Kidney tubule cell (primary cell): Measurements from ENCODE around the gene FGFR2.

Experiments
- DNase-seq: peaks from one replicate; pipeline ENCODE4 v3.0.0-alpha.2; 2018; ENCODE audit warnings: low spot score

The FGFR2 gene

DNA sequence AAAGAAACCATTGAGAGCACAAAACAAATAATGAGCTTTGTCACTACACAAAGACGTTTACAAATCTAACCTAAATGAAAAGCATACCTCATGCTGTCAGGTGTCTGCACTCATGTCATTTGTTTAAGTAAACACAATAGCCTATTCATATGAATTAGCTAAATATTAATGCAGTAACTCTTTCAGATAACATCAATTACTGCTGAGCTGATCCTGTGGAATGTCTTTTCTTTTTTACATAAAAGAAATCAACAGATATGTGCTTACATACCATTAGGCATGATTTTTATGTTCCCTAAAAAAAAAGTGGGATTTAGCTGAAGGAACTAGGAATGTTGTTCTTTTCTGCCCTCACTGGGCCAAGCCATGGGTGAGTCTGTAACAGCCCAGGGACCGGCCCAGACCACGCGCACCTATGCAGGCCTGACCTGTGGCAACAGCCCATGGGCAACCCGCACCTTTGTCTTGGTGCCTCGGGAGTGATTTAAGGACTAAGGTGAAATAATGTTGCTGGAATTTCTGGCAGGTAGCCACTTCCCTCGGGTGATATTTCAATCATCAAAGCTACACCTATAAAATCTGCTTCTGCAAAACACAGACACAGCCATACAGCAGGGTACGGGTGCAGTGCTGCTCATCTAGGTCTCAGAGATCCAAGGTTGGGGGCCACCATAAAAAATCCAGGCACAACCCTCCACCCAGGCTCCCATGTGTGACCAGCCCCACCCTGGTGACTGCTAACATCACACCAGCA is 44.6 kb downstream of the FGFR2 start:
- DNase-seq, result peak; percentile 89

DNA sequence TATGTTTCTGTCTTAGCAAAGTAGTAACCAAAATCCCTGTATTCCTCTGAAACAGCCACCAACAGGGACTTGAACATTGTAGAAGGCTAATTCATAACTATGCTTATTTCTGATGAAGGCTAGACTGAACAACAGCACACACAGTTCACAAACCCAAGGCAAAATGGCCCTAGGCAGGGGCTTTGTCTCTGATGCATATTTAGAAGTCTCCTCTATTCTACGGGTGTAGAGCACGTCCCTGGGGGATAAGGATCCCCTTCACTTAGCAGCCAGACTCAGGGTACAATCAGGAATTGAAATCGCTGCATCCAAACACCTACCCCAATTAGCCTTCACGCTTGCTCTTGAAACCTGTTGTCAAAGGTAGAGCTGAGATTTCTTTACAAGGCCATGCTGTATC is 45.5 kb downstream of the FGFR2 start:
- no peak for DNase-seq

DNA sequence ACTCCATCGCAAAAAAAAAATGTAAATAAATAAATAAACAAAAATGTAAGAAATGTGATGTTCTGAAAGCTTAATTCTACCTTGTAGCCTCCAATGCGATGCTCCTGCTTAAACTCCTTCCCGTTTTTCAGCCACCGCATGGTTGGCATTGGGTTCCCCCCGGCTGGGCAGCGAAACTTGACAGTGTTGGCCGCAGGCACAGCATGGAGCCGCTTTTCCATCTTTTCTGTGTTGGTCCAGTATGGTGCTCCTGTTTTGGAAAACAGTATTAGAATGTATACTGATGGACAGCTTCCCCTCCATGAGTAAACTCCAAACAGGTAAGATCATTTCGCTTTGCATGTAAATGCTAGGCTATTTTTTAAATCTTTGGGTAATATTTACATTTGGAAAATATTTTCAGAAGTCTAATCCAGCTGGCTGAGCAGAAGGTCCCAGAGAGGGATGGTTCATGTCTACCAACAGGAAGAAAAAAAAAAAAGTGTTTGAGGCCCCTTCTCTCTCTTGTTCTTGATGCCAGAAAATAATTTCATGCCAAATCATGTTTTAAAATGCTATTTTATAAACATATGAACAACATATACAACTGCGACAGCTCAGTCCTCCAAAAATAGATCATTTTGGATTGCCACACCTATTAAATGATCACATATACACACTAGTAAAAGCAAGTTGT is 46.9 kb downstream of the FGFR2 start:
- DNase-seq, result no peak

DNA sequence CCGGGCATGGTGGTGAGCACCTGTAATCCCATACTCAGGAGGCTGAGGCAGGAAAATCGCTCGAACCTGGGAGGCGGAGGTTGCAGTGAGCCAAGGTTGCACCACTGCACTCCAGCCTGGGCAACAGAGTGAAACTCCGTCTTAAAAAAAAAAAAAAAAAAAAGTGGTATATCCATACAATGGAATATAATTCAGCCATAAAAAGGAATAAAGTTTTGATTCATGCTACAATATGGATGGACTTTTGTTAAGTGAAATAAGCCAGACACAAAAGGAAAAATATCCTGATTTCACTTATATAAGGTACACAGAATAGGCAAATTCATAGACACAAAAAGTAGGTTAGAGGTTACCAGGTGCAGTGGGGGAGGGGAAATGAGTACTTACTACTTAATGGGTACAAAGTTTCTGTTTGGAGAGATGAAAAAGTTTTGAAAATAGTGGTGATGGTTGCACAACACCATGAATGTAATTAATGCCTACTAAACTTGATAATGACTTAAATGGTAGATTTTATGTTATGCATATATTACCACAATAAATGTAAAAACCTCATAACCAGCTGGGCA is 53.9 kb downstream of the FGFR2 start:
- DNase-seq, result no peak

DNA sequence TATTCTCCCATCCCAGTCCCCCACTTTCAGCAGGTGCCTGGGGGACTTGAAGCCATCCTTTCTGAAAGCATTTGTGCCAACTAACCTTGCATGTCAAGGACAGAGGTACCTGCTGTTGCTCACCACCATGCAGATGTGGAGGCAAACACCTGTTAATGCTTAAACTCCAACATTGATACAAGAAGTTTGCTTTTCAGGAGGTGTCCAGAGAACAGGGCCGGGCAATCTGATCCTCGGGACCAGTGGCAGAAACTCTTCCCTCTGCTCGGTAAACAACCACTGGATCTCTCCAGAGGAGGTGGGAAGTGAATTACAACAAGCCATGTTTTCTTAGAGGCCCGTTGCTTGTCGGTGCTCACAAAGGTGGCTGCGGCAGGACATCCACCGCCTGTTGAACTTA is 54.7 kb downstream of the FGFR2 start:
- no peak for DNase-seq

DNA sequence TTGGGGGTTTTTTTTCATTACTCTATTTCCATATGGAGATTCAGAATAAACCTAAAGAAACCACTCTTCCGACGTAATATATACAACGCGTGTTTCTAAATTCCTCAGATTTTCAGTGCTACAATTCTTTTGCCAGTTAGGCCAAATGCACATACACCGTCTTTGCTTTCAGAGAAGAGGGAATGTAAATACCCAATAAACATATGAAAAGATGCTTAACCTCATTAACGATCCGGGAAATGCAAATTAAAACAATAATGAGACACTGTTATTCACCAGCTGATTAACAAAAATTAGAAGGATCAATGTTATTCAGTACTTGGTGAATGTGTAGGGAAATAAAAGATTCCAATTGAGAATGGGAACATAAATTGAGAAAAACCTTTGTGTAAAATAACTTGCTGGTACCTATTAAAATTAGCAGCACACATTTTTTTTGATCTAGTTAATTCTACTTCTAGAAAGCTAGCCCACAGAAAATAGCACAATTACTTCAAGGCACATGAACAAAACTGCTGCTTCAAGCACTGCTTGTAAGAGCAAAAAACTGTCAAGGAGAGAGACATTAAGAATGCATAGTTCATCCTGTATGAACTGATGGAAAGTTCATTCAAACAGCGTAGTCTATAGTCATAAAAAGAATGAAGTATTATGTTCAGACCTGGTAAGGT is 56.7 kb downstream of the FGFR2 start:
- DNase-seq, result no peak

DNA sequence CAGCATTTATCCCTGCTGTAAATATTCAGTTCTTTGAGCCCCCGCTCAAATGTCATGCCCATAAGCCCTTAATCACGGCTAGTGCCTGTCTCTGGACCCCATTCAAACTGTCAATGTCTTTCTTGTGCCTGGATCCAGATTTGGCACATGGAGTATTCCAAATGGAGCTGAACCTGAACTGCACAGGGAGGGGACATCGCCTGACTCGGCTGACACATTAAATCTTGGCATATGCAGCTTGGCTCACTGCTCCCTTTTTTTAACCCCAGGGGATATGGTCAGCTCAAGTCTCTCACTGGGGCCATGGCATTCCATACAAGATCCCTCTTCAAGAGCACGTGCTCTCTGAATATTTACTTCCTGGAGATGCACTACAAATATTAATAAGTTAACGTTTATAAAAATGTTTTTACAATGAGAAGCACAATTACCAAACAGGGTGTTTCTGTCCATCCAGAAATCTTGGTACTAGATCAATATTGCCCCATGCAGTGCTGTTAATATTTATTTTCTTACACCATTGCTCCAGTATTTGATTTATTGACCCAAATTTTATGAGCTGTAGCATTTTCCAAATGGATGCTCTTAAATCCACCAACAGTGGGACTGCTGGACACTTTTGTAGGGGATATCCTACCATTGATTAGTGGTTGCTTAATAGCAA is 57.4 kb downstream of the FGFR2 start:
- DNase-seq, result peak; percentile 63

DNA sequence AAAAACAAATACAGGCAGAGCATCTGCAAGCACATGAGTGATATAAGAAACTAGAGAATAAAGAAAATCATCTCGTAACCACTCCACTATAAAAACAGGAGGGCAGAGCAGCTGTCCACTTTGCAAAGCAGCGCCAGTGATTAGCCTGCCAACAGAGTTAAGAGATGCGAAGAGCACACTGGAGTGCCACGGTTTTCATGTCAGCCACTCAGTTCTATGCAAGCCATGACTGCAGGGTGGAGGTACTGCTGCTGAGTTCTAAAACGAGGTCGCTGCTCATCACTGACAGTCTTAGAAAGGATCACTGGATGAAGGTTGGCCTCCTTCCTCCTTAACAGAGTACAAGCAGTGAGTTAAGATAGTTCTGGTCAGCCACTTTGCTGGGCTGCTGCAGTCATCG is 58.5 kb downstream of the FGFR2 start:
- no peak for DNase-seq

DNA sequence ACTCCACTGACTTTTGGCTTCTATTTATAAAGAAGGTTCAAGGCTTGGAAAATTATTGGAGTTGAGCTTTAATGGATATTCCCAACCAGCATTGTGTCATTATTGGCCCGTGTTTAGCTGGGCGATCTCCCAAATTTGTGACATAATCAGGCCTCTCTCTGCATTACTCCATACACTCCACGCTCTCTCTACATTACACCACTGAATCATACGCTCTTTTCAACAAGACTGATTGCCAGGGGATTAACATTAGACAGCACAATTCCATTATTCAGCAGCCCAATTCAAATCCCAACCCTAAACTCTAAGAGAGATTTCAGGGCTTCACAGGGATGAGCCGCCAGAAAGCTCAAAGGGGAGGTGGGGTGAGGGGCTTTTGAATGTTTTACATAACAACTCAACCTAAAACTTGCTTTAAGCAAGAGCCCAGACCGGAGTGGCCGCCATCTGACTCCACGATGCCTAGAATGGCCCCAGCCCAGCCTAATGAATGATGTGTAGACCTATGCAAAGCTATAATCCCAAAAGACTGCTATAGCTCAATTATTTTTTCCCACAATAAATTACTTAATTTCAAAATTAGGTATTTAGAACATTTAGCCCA is 61.8 kb downstream of the FGFR2 start:
- DNase-seq, result no peak

DNA sequence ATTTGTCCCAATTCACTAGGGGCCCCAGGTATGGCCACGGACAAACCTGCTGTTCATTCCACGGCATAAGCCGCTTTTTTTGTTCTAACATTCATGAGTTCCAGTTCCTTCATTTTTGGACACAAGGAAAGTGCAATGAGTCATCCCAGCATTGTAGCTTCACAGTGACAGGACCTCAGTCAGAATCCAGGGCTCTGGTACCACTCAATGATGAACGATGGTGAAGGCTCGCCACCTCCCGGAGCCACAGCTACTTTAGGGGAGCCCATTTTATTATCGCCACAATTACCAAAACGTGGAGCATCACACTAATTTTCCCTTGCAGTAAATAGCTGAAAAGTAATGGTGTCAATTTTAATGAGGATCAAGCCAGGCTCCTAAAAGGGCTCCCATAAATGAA is 62.9 kb downstream of the FGFR2 start:
- no peak for DNase-seq

DNA sequence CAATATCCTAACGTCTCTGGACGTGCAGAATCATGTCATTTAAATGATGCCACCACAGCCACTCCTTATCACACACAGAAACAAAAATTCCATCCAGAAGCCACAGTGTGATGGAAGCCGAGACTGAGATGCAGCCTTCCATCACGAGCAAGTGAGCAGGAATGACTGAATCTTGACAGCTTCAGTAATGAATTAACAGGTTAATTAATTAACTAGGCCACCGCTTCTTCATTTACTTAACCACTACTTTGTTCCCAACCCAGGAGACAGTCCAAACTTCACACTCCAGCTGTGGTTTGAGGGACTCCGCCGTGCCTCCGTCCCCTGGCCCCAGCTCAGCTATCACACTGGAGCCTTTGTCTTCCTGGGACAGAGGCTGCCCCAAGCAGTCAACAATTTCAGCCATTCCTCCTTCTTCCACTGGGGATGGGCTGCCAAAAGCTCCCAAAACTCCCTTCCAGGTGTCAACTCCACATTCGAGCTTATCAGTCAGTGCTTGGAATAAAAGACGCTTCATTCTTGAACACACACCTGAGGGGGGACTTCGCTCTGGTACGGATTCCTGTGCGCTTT is 65.9 kb downstream of the FGFR2 start:
- DNase-seq, result no peak

DNA sequence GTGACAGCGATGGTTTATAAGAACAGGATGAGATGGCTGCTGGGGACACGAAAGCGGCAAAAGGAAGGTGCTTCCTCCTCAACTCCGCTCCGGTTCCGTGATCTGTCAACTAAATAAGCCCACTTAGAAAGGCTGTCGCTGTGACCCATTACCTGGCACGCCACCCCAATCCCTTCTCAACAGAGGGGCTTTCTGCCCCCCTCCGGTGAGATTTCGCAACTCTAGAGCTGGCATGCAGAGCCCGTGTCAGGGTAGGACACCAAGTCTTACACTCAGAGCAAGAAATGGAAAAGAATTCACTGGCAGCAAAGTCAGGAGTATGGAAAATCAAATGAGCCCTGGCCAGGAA is 66.4 kb downstream of the FGFR2 start:
- no peak for DNase-seq

DNA sequence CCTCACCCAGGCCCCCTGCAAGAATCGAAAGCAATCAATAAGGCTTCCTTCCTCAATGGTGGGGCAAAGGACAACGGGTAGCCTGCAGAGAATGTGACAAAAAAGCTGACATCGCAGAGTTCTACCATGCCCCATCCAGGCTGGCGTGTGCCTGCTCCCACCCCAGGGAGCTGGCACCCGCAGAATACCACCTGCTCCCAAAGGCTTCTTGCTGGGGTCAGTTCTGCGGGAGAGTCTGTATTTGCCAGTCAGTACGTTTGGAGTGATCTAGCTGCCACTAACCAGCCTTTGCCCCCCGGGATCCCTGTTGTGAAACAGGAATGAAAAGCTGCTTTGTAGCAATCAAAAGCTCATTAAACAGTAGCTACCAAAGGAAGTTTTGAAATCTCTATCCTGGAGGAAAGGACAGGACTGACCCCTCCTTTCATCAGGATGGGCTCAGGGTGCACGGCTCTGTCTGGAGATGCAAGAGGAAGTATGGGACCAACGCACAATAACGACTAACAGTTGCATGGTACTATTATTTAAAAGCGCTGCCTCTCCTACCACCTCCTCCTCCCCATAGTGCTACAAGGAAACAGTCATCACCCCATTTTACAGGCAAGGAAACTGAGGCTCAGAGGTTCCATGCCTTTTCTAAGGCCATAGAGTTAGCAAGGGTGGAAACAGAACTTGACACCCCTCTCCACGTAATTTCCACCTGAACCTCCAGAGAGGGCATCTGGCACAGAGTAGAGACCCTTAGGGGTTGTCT is 67.0 kb downstream of the FGFR2 start:
- no peak for DNase-seq

DNA sequence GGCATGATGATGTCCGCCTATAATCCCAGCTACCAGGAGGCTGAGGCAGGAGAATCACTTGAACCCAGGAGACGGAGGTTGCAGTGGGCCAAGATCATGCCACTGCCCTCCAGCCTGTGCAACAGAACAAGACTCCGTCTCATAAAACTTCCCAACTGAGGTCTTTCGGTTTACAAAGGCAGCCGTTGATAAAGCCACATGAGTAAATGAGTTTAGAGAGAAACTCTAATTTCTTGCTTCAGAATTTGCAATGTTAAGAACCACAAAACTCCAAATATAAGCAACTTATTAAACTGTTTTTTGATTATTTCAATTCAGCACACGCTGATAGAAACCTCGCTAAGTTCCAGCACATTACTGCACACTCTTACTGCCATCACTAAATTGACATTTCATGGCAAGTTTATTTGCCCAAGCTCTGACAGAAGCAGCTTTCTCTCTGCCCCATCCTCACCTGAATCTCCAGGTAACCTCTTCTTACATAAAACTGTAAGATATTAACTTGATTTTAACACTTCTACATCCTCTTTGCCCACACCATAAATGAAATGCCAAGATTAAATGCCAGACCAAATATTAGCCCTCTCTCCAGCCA is 67.7 kb downstream of the FGFR2 start:
- DNase-seq, result no peak

DNA sequence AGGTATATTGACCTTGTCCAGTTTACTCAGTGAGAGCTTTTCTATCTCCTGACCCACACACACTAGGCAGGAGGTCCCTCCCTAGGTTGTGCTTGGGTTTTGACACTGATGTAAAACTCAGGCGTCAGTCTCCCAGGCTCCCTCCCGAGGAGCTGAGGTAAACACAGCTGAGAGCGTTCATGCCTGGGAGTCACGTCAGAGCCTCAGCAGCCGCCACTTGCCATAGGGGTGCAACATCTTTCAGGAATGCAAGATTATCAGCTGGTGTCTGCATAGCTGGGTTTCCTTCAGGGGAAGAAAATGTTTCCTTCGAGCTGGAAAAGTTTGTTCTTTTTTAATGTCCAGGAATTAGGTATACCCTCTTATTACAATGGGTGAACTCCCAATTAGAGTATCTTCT is 70.6 kb downstream of the FGFR2 start:
- peak; percentile 92 for DNase-seq

DNA sequence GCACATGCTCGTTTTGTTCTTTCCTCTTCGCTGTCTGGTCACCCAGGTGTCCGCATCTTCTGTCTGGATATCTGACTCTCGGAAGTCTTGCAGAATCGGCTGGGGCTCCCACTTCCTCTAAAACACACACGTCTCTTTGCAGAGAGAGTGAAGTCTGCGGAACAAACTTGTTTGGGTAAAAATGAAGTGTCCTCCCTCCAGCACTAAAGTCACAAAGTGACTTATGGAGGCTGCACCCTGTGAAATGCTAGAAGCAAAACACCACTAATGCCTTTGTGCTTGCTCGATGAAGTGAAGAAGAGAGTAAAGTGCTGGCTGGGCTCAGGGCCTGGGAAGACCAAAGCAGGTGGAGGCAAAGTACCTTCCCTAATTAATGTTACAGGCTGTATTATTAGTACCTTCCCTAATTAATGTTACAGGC is 71.4 kb downstream of the FGFR2 start:
- peak; percentile 40 for DNase-seq

DNA sequence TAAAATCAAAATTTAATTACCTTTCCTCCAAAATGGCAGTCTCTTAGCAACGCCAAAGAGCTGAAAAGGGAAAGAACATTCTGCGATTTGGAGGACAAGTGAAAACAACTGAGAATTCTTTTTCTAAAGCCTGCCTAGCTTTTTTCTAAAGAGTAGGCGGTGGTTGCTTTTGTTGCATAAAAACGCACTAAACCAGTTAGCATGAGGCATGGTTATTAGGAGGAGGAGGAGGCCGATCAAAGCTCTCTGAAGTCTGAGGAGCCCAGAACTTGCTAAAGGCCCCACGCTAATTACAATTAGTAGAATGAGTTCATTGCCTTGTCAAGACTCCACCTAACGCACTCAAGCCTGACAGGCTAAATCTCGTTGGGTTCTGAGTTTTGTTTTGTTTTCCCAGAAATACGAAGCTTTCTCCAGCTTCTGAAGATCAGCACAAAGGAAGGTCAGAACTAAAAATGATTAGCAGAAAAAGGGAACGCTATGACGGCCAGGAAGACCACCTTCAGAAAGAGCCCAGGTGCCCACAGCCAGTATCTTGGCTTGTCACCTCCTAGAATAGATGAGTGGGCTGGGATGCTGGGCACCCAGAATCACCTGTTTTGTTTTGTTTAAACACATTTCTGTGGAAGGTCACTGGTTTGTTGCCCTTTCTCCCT is 72.0 kb downstream of the FGFR2 start:
- DNase-seq, result no peak

DNA sequence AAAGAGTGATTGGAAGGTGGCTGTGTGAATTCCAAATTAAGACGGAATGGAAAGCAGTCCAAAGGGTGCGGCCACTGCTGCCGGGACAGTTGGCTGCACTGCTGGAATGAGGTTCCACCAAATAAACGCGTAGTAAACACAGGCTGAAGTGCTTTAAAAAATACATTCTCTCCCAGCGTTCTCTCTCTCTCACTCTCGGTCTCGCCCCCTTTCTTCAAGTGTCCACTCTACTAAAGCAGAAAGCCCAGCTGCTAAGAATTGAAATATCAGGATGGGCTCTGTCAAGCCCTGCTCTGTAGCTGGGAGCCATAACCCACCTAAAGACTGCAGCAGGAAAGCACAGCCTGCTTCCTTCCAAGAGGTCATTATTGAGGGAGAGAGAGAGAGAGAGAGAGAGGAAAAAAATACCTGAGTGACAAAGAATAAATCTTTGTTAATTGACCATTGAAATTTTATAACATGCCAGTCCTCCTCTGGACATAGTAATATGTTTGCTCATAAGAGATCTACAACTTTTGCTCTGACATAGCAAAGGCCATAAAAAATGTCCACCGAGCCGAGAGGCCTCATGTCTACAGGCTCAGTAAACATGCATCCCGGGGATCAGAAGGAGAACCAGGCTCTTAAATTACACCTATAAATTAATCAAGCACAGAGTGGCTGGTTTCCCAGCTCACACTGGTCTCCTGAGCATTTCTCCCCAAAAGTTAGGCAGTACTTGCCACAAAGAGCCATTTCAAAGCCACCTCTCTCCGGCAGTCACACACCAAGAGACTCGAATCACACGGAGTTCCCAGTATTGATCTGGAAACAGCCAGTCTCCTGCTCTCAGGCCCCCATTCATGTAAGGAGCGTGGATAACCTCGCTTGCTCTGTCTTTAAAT is 72.8 kb downstream of the FGFR2 start:
- peak; percentile 68 for DNase-seq
